IMR-90 (cell line): Measurements from ENCODE around the gene VPS37B.

Experiments
- BHLHE40 ChIP-seq: fragments of 150-350 bp; IDR thresholded peaks from 2 replicates; pipeline ENCODE4 v1.6.1; 2016; ENCODE audit warnings: mild to moderate bottlenecking, low read depth, low read length
- CTCF ChIP-seq: conservative IDR thresholded peaks from 2 replicates; pipeline ENCODE4 v1.5.1; 2012; ENCODE audit warnings: mild to moderate bottlenecking, low read depth, low read length, improper control_type of control experiment
- MAZ ChIP-seq: IDR thresholded peaks from 2 replicates; pipeline ENCODE4 v1.6.1; 2012; ENCODE audit warnings: low read depth, mild to moderate bottlenecking, low read length, improper control_type of control experiment, moderate library complexity, borderline replicate concordance
- MXI1 ChIP-seq: IDR thresholded peaks from 2 replicates; pipeline ENCODE4 v1.6.1; 2012; ENCODE audit warnings: low read depth, mild to moderate bottlenecking, low read length, moderate library complexity, borderline replicate concordance
- POLR2A ChIP-seq: IDR thresholded peaks from 2 replicates; pipeline ENCODE4 v1.6.1; 2012; ENCODE audit warnings: mild to moderate bottlenecking, low read depth, low read length
- SMC3 ChIP-seq: fragments of 150-350 bp; IDR thresholded peaks from 2 replicates; pipeline ENCODE4 v1.6.1; 2016; ENCODE audit warnings: low read depth, mild to moderate bottlenecking, antibody characterized with exemption, low read length, moderate library complexity

GRCh38 chr12:122823429-122823828 is 72.5 kb downstream of the VPS37B start:
- TF ChIP-seq SMC3 (no peak), BHLHE40 (no peak), CTCF (no peak), POLR2A (no peak), MAZ (no peak), MXI1 (no peak)
